OCI-LY1 (cell line): ENCODE results near the gene PNKP.

Experiments
- H2AFZ ChIP-seq: fragments of 200-600 bp; sonication (generic), shearing (Covaris generic); 2 replicates; pipeline ENCODE4 v1.6.0; 2014; ENCODE audit warnings: antibody characterized with exemption, mild to moderate bottlenecking, low read length
- H3F3A ChIP-seq: fragments of 200-600 bp; sonication (generic), shearing (Covaris generic); 2 replicates; pipeline ENCODE4 v1.6.0; 2014; ENCODE audit warnings: mild to moderate bottlenecking, antibody characterized with exemption, low read length, moderate library complexity; ENCODE audit not compliant: insufficient read depth
- H3K27ac ChIP-seq: fragments of 200-600 bp; sonication (generic); 2 replicates; pipeline ENCODE4 v1.5.1; 2014; ENCODE audit warnings: low read length, mixed run types, mild to moderate bottlenecking, low read depth; ENCODE audit not compliant: poor library complexity, severe bottlenecking
- H3K27me3 ChIP-seq: fragments of 200-600 bp; sonication (generic); 2 replicates; pipeline ENCODE4 v1.6.0; 2014; ENCODE audit warnings: antibody characterized with exemption, mild to moderate bottlenecking, low read length, moderate library complexity; ENCODE audit not compliant: insufficient read depth
- H3K36me3 ChIP-seq: fragments of 200-600 bp; sonication (generic); 2 replicates; pipeline ENCODE4 v1.6.1; 2014; ENCODE audit warnings: mild to moderate bottlenecking, antibody characterized with exemption, low read length, moderate library complexity, mixed read lengths; ENCODE audit not compliant: insufficient read depth
- H3K4me1 ChIP-seq: fragments of 200-600 bp; sonication (generic); 2 replicates; pipeline ENCODE4 v1.5.1; 2014; ENCODE audit warnings: mild to moderate bottlenecking, low read length, moderate library complexity; ENCODE audit not compliant: insufficient read depth, severe bottlenecking
- H3K4me2 ChIP-seq: fragments of 200-600 bp; sonication (generic), shearing (Covaris generic); 2 replicates; pipeline ENCODE4 v1.6.1; 2014; ENCODE audit warnings: low read length
- H3K4me3 ChIP-seq: fragments of 200-600 bp; sonication (generic); 2 replicates; pipeline ENCODE4 v1.5.1; 2014; ENCODE audit warnings: low read length, low read depth, mild to moderate bottlenecking, mixed read lengths; ENCODE audit not compliant: poor library complexity, severe bottlenecking
- H3K79me2 ChIP-seq: fragments of 200-600 bp; shearing (Covaris generic); 2 replicates; pipeline ENCODE4 v1.6.1; 2016; ENCODE audit warnings: mixed run types, low read length, mixed read lengths; ENCODE audit not compliant: insufficient read depth
- H3K9ac ChIP-seq: fragments of 200-600 bp; sonication (generic), shearing (Covaris generic); 2 replicates; pipeline ENCODE4 v1.6.1; 2014; ENCODE audit warnings: mild to moderate bottlenecking, low read length, mixed read lengths
- H3K9me2 ChIP-seq: fragments of 200-600 bp; sonication (generic), shearing (Covaris generic); 2 replicates; pipeline ENCODE4 v1.6.1; 2014; ENCODE audit warnings: low read depth, mild to moderate bottlenecking, low read length, mixed read lengths
- H3K9me3 ChIP-seq: fragments of 200-600 bp; shearing (Covaris generic); 2 replicates; pipeline ENCODE4 v1.6.1; 2014; ENCODE audit warnings: low read length, mixed read lengths
- H4K20me1 ChIP-seq: fragments of 200-600 bp; sonication (generic), shearing (Covaris generic); 2 replicates; pipeline ENCODE4 v1.6.0; 2016; ENCODE audit warnings: mild to moderate bottlenecking, low read length; ENCODE audit not compliant: insufficient read depth
- EZH2 ChIP-seq: fragments of 200-600 bp; sonication (generic), shearing (Covaris generic); IDR thresholded peaks from 2 replicates; pipeline ENCODE4 v1.8.0; 2017; ENCODE audit warnings: borderline replicate concordance, mixed run types, mild to moderate bottlenecking, antibody characterized with exemption, low read length, moderate library complexity, mixed read lengths
- TF ChIP-seq, protein P1 (sequence below): fragments of 200-600 bp; sonication (generic), shearing (Covaris generic); IDR thresholded peaks from 2 replicates; pipeline ENCODE4 v1.5.1; 2017; ENCODE audit warnings: mild to moderate bottlenecking, antibody characterized with exemption, low read length, moderate library complexity, mixed read lengths

PNKP gene

GRCh38 chr19:49894879-49895565 lies 27.6 kb upstream of the PNKP start:
- Histone ChIP-seq H3K4me3 (no peak overlapping the region), H3K27ac (no peak overlapping the region), H3K4me2 (no peak overlapping the region), H3K9me2 (no peaks in the 10 kb centered on the region), H3K79me2 (no peaks in the 10 kb centered on the region), H3K27me3 (no peaks in the 10 kb centered on the region), H3F3A (no peaks in the 10 kb centered on the region), H3K36me3 (no peaks in the 10 kb centered on the region), H3K4me1 (peaks cover 31% of the 10 kb centered on the region), H3K9ac (no peak overlapping the region), H2AFZ (no peak overlapping the region), H3K9me3 (no peaks in the 10 kb centered on the region), H4K20me1 (no peaks in the 10 kb centered on the region)
- TF ChIP-seq EZH2: no peak
- TF ChIP-seq, protein P1, sequence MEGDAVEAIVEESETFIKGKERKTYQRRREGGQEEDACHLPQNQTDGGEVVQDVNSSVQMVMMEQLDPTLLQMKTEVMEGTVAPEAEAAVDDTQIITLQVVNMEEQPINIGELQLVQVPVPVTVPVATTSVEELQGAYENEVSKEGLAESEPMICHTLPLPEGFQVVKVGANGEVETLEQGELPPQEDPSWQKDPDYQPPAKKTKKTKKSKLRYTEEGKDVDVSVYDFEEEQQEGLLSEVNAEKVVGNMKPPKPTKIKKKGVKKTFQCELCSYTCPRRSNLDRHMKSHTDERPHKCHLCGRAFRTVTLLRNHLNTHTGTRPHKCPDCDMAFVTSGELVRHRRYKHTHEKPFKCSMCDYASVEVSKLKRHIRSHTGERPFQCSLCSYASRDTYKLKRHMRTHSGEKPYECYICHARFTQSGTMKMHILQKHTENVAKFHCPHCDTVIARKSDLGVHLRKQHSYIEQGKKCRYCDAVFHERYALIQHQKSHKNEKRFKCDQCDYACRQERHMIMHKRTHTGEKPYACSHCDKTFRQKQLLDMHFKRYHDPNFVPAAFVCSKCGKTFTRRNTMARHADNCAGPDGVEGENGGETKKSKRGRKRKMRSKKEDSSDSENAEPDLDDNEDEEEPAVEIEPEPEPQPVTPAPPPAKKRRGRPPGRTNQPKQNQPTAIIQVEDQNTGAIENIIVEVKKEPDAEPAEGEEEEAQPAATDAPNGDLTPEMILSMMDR: no peak

DNA sequence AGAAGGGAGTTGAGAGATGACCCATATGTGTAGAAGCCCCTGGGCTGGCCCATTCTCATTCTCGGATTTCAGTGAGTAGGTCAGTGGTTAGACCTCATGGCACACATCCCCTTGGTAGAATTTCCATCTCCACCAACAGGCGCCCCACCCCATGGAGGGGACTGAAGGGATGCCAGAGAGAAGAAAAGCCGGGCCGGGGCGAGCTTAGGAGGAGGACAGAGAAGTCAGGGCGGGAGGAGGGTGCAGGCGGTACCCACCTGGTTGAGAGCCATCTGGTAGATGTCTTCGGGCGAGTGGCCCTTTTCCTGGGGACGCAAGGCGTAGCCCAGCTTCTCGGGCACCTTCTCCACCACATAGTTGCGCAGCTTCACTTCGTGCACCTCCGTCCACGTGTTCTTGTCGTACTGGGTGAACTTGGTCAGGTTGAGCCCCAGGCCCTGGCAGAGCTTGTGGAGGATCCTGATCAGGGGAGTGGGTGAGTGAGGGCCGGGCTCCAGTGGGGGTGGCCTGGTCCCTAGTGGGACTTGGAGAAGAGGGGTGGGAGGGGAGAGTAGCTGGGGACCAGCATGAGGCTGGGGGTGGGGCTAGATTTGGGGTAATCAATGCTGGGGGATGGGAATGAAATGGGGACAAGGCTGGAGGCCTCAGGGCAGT lies 26.8 kb upstream of the PNKP start:
- Histone ChIP-seq H3K79me2 (no peaks in the 10 kb centered on the region), H3K4me2 (no peak overlapping the region)

GRCh38 chr19:49892716-49893115 lies 25.3 kb upstream of the PNKP start:
- no peaks in the 10 kb centered on the region for H3K27me3 ChIP-seq
- TF ChIP-seq EZH2: no peak
- TF ChIP-seq, protein P1: no peak
- no peaks in the 10 kb centered on the region for H3K79me2 ChIP-seq
- no peaks in the 10 kb centered on the region for H3K36me3 ChIP-seq
- no peak overlapping the region for H3K4me3 ChIP-seq
- peaks cover 47% of the 10 kb centered on the region for H3K4me1 ChIP-seq
- H2AFZ ChIP-seq: no peak overlapping the region
- 0 out of 2 replicates have a peak, but pooled peaks cover 2% of the 10 kb centered on the region for H3F3A ChIP-seq
- H3K9me2 ChIP-seq: no peaks in the 10 kb centered on the region
- no peaks in the 10 kb centered on the region for H3K9me3 ChIP-seq
- H3K27ac ChIP-seq: no peak overlapping the region
- H3K9ac ChIP-seq: no peak overlapping the region
- H3K4me2 ChIP-seq: no peak overlapping the region
- no peaks in the 10 kb centered on the region for H4K20me1 ChIP-seq

More for the DNA sequence above, 26.8 kb upstream of the PNKP start:
- no peak for TF ChIP-seq EZH2
- TF ChIP-seq, protein P1: no peak
- Histone ChIP-seq H4K20me1 (no peaks in the 10 kb centered on the region), H3K4me3 (no peak overlapping the region), H3K4me1 (peaks cover 40% of the 10 kb centered on the region), H2AFZ (no peak overlapping the region), H3K9me3 (no peaks in the 10 kb centered on the region), H3K36me3 (no peaks in the 10 kb centered on the region), H3K9me2 (no peaks in the 10 kb centered on the region), H3K9ac (no peak overlapping the region), H3K27ac (no peak overlapping the region), H3F3A (0 out of 2 replicates have a peak, but pooled peaks cover 2% of the 10 kb centered on the region), H3K27me3 (no peaks in the 10 kb centered on the region)
